HG03060 (cell line): ENCODE data around the gene KLHL29.

Experiments used
- ATAC-seq: cut with Tn5 transposase; IDR thresholded peaks from one replicate; pipeline ENCODE4 v1.9.1; 2021; ENCODE audit warnings: low read depth, moderate number of reproducible peaks; ENCODE audit not compliant: unreplicated experiment

KLHL29 gene

GRCh38 chr2:23465936-23466335 lies 81.0 kb downstream of the KLHL29 start:
- ATAC-seq = no peak

GRCh38 chr2:23467618-23468017 lies 82.6 kb downstream of the KLHL29 start:
- no peak for ATAC-seq

DNA sequence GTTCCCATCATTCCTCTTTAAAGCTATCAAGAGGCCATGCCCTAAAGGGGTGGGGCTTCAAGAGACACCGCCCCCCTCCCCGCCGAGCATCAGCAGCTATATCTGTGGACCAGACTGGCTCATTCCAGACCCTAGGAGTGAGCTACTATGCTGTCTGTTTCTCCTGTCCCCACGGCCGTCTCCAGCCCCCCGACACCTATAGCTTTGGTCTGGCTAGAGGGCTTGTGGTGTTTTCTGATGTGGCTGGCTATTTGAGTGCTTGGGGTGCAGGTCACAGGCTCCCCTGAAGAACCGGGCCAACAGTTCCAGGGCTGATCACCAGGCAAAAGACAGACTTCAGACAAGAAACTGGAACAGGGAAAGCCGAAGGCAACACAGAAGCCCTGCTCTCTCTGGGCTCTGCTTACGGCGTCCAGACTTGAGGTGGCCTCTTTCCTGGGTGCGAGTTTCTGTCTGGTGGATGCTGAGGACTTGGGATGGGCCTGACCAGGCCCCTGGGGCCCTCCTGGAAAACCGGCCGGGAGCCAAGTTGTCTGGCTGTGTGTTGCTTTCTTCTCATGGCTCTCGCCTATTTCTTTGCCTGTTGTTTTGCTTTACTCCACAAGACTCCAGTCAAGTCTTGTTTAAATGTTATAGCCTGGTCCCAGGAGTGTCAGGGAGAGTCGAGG lies 83.6 kb downstream of the KLHL29 start:
- no peak for ATAC-seq

DNA sequence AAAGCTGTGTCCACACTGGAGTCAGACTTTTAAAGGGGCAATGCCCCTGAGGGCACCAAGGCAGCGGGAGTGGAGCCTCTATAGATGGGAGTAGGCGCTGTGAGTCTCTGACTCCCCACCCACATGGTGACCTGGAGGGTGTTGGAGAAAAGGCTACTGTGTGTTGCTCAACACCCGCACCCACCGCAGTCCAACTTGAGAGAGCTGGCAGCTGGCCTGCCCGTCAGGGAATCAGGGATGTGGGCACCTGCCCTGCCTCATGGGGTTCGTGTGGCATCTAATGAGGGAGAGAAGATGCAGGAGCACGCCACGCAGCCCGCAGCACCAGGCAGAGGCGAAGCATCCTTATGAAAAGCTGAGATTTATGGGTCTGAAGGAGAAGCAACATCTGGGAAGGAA lies 84.2 kb downstream of the KLHL29 start:
- no peak for ATAC-seq

GRCh38 chr2:23475036-23475435 lies 90.1 kb downstream of the KLHL29 start:
- ATAC-seq = no peak

DNA sequence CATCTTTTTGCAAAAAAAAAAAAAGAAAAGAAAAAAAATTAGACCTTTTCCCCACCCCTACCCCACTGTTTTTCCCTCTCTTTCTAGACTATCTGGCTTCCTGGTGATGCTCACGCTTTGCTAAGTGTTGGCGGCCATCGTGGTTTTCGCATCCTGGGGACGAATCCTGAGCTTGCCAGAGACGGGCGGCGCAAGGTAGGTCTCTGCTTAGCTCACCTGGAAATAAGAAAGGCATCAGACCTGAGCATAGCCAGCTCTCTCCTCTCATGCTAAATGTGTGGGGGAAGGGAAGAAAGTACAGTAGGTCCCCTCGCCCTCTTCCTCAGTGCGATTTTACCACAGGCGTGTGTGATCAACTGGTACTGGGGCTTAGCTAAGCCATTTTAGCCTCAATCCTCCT lies 90.5 kb downstream of the KLHL29 start:
- no peak for ATAC-seq

DNA sequence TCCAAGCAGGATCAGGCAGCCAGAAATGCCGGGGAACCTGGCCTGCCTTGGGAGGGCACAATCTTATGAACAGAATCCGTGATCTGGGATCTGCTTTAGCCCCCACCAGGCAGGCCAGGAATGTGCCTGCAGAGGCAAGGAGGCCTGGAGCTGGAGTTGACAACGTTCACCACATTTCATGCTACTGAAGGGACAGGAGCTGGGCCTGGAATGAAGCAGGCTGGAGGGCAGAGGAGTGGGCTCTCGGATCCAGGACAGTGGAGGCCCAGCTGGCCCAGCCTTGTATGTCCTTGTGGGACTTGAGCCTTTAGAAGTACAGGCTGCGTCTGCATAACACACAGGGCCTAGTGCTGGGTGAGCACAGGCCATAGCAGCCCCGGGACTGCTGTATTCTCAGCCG lies 91.8 kb downstream of the KLHL29 start:
- no peak for ATAC-seq

GRCh38 chr2:23477392-23477791 lies 92.4 kb downstream of the KLHL29 start:
- ATAC-seq = no peak

DNA sequence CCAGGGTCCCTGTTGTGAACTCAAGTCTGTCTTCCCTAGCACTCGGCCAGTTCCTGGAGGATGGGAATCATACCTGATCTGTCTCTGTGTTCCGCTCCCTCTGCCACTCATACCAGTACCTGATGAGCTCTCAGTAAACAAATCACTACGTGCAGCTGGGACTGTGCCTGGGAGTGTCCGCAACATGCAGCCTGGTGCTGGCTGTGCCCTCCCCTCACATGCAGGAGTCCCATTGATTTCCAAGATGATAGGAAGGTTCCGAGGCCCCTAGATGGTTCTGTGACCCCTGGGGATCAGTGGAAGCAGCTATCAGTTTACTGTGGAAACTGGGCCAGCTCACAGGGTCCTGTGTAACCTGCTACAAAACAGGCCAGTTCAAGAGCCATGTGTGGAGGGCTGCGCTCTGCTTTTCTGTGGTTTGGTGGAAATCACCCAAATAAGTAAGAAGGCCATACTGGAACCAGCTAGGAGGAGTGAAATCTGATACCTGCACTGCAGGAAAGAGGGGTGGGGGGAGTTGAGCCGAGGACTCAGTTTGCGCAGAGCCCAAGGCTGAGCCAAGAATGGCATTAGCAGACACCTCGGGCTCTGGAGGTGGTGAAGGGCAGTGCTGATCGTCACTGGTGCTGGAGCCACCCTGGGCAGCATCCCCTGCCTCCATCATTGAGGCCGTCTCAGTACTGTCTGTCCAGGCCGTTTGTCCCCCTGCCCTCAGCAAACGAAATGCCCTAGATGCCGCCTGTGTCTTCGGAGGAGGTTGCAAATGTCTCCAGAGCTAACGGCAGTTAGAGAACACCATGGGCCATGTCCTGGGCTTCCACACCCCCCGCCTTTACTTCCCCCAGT lies 93.3 kb downstream of the KLHL29 start:
- no peak for ATAC-seq

GRCh38 chr2:23478933-23479683 lies 94.1 kb downstream of the KLHL29 start:
- no peak for ATAC-seq

GRCh38 chr2:23480957-23481797 lies 96.2 kb downstream of the KLHL29 start:
- ATAC-seq = no peak

- ATAC-seq = no peak
Observed at GRCh38 chr2:23482188-23482587, 97.2 kb downstream of the KLHL29 start.

DNA sequence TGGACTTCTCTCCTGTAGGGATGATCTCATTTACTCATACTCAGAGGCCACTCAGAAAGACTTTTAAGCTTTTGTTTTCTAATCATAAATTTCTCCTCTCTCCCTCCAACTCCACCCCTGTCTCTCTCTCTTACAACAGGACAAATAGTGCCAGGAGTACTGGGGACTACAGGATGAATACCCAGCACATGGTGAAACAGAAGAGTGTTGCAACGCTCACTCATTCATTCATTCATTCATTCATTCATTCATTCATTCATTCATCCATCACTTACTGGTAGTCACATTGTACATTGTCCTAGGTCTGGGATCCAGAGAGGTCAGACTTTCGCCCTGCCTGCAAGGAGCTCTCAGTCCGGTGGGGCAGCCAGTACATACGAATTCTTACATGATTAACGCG lies 97.6 kb downstream of the KLHL29 start:
- no peak for ATAC-seq

- ATAC-seq = no peak
Observed at GRCh38 chr2:23483791-23484190, 98.8 kb downstream of the KLHL29 start.

- ATAC-seq = no peak
Observed at GRCh38 chr2:23484275-23484674, 99.3 kb downstream of the KLHL29 start.

DNA sequence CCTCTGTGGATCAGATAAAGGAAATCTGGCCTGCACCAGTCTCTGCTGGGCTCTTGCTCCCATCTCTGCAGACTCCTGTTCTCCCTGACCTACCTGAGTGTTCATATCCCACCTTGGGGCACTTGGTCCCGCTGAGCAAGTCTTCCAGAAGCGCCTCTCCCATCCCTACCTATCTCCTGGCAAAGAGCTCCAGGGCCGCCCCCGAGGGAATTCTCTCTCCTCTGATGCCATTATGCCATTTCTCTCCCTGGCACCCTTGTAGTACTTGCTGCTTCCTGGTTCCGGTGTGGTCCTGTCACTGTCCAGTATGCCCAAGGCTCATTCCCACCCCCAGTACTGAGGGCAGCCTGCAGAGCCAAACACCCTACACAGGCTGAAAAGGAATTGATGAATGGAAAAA lies 99.8 kb downstream of the KLHL29 start:
- ATAC-seq = no peak

GRCh38 chr2:23485261-23485660 lies 100.3 kb downstream of the KLHL29 start:
- no peak for ATAC-seq

DNA sequence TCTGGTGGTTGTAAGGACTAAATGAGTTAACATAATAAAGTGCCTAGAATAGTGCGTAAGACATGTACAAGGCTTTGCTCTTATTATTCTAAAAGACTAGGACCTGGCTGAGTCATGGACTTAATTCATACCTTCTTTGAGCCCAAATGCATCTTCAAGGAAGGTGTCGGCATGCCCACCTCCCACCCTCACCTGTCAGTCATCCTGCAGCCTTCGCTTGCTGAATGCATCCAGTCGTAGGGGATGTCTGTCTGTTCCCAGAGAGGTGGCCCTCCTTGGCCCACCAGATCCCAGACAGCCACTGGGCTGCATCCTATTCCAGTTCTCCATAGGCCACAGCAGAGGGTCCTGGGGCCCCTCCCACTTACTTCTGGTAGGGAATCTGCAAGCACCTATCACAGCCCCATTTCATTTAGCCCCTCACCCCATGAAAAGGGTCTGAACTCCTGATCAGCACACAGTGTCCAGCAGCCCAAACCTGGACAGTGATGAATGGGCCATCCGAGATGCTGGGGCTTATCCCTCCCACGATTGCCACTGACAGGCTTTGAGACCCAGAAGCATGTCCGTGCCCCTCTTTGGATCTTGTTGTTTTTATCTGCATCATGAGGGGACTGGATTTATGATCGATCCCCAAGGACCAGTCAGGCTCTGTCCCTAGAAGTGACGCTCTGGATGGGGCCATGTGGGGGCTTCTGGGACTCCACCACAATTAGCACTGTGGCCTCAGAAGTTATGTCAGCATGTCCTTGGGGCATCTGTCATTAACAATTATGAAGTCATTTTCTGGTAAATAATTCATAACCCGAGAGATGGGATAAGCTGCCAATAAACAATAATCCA lies 101.1 kb downstream of the KLHL29 start:
- no peak for ATAC-seq

GRCh38 chr2:23486684-23487075 lies 101.7 kb downstream of the KLHL29 start:
- no peak for ATAC-seq
